ENCODE data around the gene TBCB. TPM values are rescaled to one million over a fixed set of nuclear protein-coding genes. Genes with fewer than 3 reads are reported as not detected.

The TBCB gene
- total RNA-seq, 2 experiments from 2014 or later: 150 to 152 TPM

Other genes starting within 250 kb of the TBCB start
- gene APLP1, start 246.9 kb upstream of the TBCB start, total RNA-seq: 1 to 10 TPM; 1.2 to 1.4 TPM
- gene NFKBID, start 214.9 kb upstream of the TBCB start, total RNA-seq: 10 to 100 TPM; 40.7 to 48.7 TPM
- gene HCST, start 212.9 kb upstream of the TBCB start, total RNA-seq: 100 to 1,000 TPM; 186 to 190 TPM
- 10 to 100 TPM; 10.6 to 11.2 TPM for gene TYROBP, start 207.2 kb upstream of the TBCB start, total RNA-seq
- 10 to 100 TPM; 10.7 to 12.4 TPM for gene LRFN3, start 179.1 kb upstream of the TBCB start, total RNA-seq
- gene SDHAF1, start 120.3 kb upstream of the TBCB start, total RNA-seq: 10 to 100 TPM; 22.2 to 22.8 TPM
- gene SYNE4, start 106.7 kb upstream of the TBCB start, total RNA-seq: 1 to 10 TPM; 3.3 to 3.8 TPM
- 10 to 100 TPM; 56.4 to 61.1 TPM for gene ALKBH6, start 101.3 kb upstream of the TBCB start, total RNA-seq
- 1 to 10 TPM; 1.4 to 2.2 TPM for gene CLIP3, start 82.6 kb upstream of the TBCB start, total RNA-seq
- 1 to 10 TPM; 6.4 to 6.7 TPM for gene THAP8, start 61.2 kb upstream of the TBCB start, total RNA-seq
- 10 to 100 TPM; 24.9 to 27.8 TPM for gene WDR62, start 60.6 kb upstream of the TBCB start, total RNA-seq
- gene OVOL3, start 4.3 kb upstream of the TBCB start, total RNA-seq: not detected
- gene POLR2I, start 593 bp upstream of the TBCB start, total RNA-seq: 10 to 100 TPM; 46.1 to 49.8 TPM
- 100 to 1,000 TPM; 400 to 405 TPM for gene CAPNS1, start 24.6 kb downstream of the TBCB start, total RNA-seq
- gene COX7A1, start 37.0 kb downstream of the TBCB start, total RNA-seq: not detected
- 1 to 10 TPM; 4.2 to 5.2 TPM for gene ZNF565, start 99.2 kb downstream of the TBCB start, total RNA-seq
- 10 to 100 TPM; 71.9 to 75.1 TPM for gene ZNF146, start 99.6 kb downstream of the TBCB start, total RNA-seq

All from activated naive CD8-positive, alpha-beta T cell treated with anti-CD3 and anti-CD28 coated beads, Interleukin-2, amount 10 ng/mL, durations not matched to agents 7 days and 5 days (primary cell).